NCI-H1092 treated with DMSO at 0.1 percent for 48 hours (cell line): Measurements from ENCODE around the gene SPNS3.

Experiments used
- DNase-seq: peaks from one replicate; lab custom pipeline; 2025; lab: John Stamatoyannopoulos, UW

SPNS3 gene

GRCh38 chr17:4487820-4488716 is 54.3 kb downstream of the SPNS3 start:
- no peak for DNase-seq

- DNase-seq, result no peak
These were observed 55.4 kb downstream of the SPNS3 start for GRCh38 chr17:4488989-4489595.

- DNase-seq, result no peak
These were observed 56.4 kb downstream of the SPNS3 start for GRCh38 chr17:4490109-4490591.

GRCh38 chr17:4490637-4491061 is 56.9 kb downstream of the SPNS3 start:
- no peak for DNase-seq

- DNase-seq, result no peak
These were observed 59.2 kb downstream of the SPNS3 start for GRCh38 chr17:4492721-4493561.

GRCh38 chr17:4497101-4497824 is 63.5 kb downstream of the SPNS3 start:
- no peak for DNase-seq

GRCh38 chr17:4498461-4499397 is 65.0 kb downstream of the SPNS3 start, which contains the start of gene SPNS2:
SPNS2 (plus strand) TSS chr17:4498881; CDS start chr17:4499048, 167 bp downstream.
- DNase-seq, result peak; percentile 35

GRCh38 chr17:4499431-4500190 is 65.9 kb downstream of the SPNS3 start:
- DNase-seq, result no peak

GRCh38 chr17:4500191-4500571 is 66.4 kb downstream of the SPNS3 start:
- DNase-seq, result no peak

- no peak for DNase-seq
These were observed 67.7 kb downstream of the SPNS3 start for GRCh38 chr17:4501295-4501949.

GRCh38 chr17:4502466-4503154 is 68.9 kb downstream of the SPNS3 start:
- no peak for DNase-seq

- DNase-seq, result no peak
These were observed 69.7 kb downstream of the SPNS3 start for GRCh38 chr17:4503283-4504025.

- DNase-seq, result no peak
These were observed 70.4 kb downstream of the SPNS3 start for GRCh38 chr17:4504188-4504587.

GRCh38 chr17:4505187-4505586 is 71.4 kb downstream of the SPNS3 start:
- no peak for DNase-seq

GRCh38 chr17:4506175-4506813 is 72.6 kb downstream of the SPNS3 start:
- no peak for DNase-seq

- DNase-seq, result no peak
These were observed 73.2 kb downstream of the SPNS3 start for GRCh38 chr17:4506892-4507291.

- no peak for DNase-seq
These were observed 73.8 kb downstream of the SPNS3 start for GRCh38 chr17:4507361-4508111.
